ENCODE measurements around the gene CDK1. TPM values are rescaled to one million over a fixed set of nuclear protein-coding genes. Genes with fewer than 3 reads are reported as not detected.

CDK1 gene
- total RNA-seq = 27.5 TPM

GRCh38 chr10:60778214-60778970 is at the start of gene CDK1:
Gene CDK1 (plus strand): TSS chr10:60778478. CDS start chr10:60780166, 1,688 bp downstream.

Other genes starting within 250 kb of the CDK1 start
- gene RHOBTB1, start 165.7 kb downstream of the CDK1 start, total RNA-seq = 36.3 TPM

All from parietal lobe (tissue), 1 donor.